Sigmoid colon (tissue), 4 donors: ENCODE results near the gene ATOX1.

Experiments used
- CTCF ChIP-seq, 4 experiments: fragments of 450-650 bp in 3 of 4; fragments of 200-600 bp in 1 of 4; IDR thresholded peaks; one replicate each; pipeline ENCODE4 v1.5.1; 2016 to 2019; ENCODE audit warnings: antibody characterized with exemption in 4 of 4, mild to moderate bottlenecking in 3 of 4, moderate library complexity in 2 of 4
- EP300 ChIP-seq, 4 donors: sonication (generic); formaldehyde crosslinking; IDR thresholded peaks; one replicate each; pipeline ENCODE4 v1.6.1; 2017; ENCODE audit warnings: antibody characterized with exemption in 4 of 4
- POLR2A ChIP-seq, 2 donors: fragments of 450-650 bp; IDR thresholded peaks; one replicate each; pipeline ENCODE4 v1.6.1; 2016; ENCODE audit warnings: antibody characterized with exemption in 2 of 2, mild to moderate bottlenecking in 2 of 2, moderate library complexity in 2 of 2
- POLR2AphosphoS5 ChIP-seq, 4 donors: sonication (generic); formaldehyde crosslinking; IDR thresholded peaks; one replicate each; pipeline ENCODE4 v1.6.1; 2017; ENCODE audit warnings: antibody characterized with exemption in 4 of 4

- TF ChIP-seq CTCF (IDR thresholded peaks at IDR 0.05) (no peak), EP300 (IDR thresholded peaks at IDR 0.05) (no peak), POLR2A (IDR thresholded peaks at IDR 0.05) (no peak), POLR2AphosphoS5 (IDR thresholded peaks at IDR 0.05) (no peak)
Measured at GRCh38 chr5:151740958-151741373, 17.5 kb downstream of the ATOX1 start.
